Lower leg skin (tissue), 4 donors: Measurements from ENCODE around the gene TAF3. TPM values are rescaled to one million over a fixed set of nuclear protein-coding genes. Genes with fewer than 3 reads are reported as not detected.

Experiments used
- DNase-seq, 2 donors: peaks; one replicate each; pipeline ENCODE4 v3.0.0-alpha.2; 2019; ENCODE audit warnings: low spot score in 2 of 2
- H3K4me3 ChIP-seq: fragments of 200-600 bp; sonication (generic); 2 replicates; pipeline ENCODE4 v1.5.1; 2017; ENCODE audit warnings: mild to moderate bottlenecking, low read depth; ENCODE audit not compliant: poor library complexity, severe bottlenecking
- CTCF ChIP-seq, 3 donors: fragments of 450-650 bp; IDR thresholded peaks; one replicate each; pipeline ENCODE4 v1.5.1; 2016; ENCODE audit warnings: antibody characterized with exemption in 3 of 3, mild to moderate bottlenecking in 3 of 3, moderate library complexity in 2 of 3
- POLR2A ChIP-seq, 2 donors: fragments of 450-650 bp; IDR thresholded peaks; one replicate each; pipeline ENCODE4 v1.6.1; 2016 to 2017; ENCODE audit warnings: antibody characterized with exemption in 2 of 2, mild to moderate bottlenecking in 1 of 2, moderate library complexity in 1 of 2
- WGBS, 2 donors: methylation state at CpG; one replicate each; pipeline ENCODE4 v1.1.5; 2018; 5-methylcytosine and 5-hydroxymethylcytosine counted together
- intact Hi-C: fragments of 100-400 bp; cut with DNase I; formaldehyde crosslinking; loops from one replicate; pipeline ENCODE4 v1.15.0; 2023; ENCODE audit warnings: low total_unique reads
- total RNA-seq, 4 donors: library from RNA; depleted of rRNA; stranded (reverse); fragments of >200 nt; gene quantifications; one replicate each; pipeline ENCODE4 v1.1.0, GENCODE V29; 2016

TAF3 gene
- total RNA-seq, 4 donors from 2014 or later: 5.0 to 8.3 (median 7.7) TPM

- no peak for TF ChIP-seq CTCF (IDR thresholded peaks at IDR 0.05)
- no peak for TF ChIP-seq POLR2A (IDR thresholded peaks at IDR 0.05)
- DNase-seq: no peak
- no peak overlapping the region for H3K4me3 ChIP-seq
- intact Hi-C loops: no loop called here
- 92 to 93% methylated on average over 4 of the region's 4 CpGs for WGBS, 2 donors
Measured at GRCh38 chr10:7942316-7942715, 124.0 kb downstream of the TAF3 start.

- WGBS, 2 donors: 90 to 92% methylated on average over 11 of the region's 11 CpGs
- TF ChIP-seq POLR2A (IDR thresholded peaks at IDR 0.05): no peak
- no peak for TF ChIP-seq CTCF (IDR thresholded peaks at IDR 0.05)
- intact Hi-C loops: no loop called here
- no peak for DNase-seq
- H3K4me3 ChIP-seq: no peak overlapping the region
Measured at GRCh38 chr10:7942859-7943258, 124.6 kb downstream of the TAF3 start.

DNA sequence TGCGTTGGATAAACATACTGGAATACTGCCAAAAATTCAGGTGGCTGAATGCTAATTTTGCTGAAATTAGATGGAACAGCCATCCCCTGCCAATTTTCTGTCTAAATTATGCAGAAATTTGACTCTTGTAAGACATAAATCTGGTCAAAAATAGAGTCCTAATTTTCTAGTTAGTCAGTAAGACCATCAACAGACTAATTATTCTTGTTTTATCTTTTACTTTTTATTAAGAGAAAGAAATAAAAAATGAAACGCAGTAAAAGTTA, 125.8 kb downstream of the TAF3 start:
- intact Hi-C loops: no loop called here
- TF ChIP-seq POLR2A (IDR thresholded peaks at IDR 0.05) (no peak), CTCF (IDR thresholded peaks at IDR 0.05) (no peak)
- no peak for DNase-seq
- 46 to 51% methylated on average over 2 of the region's 2 CpGs for WGBS, 2 donors
- no peak overlapping the region for H3K4me3 ChIP-seq

- DNase-seq: no peak
- TF ChIP-seq POLR2A (IDR thresholded peaks at IDR 0.05) (no peak), CTCF (IDR thresholded peaks at IDR 0.05) (no peak)
- intact Hi-C loops: no loop called here
- no peak overlapping the region for H3K4me3 ChIP-seq
Measured at GRCh38 chr10:7944537-7944936, 126.2 kb downstream of the TAF3 start.

DNA sequence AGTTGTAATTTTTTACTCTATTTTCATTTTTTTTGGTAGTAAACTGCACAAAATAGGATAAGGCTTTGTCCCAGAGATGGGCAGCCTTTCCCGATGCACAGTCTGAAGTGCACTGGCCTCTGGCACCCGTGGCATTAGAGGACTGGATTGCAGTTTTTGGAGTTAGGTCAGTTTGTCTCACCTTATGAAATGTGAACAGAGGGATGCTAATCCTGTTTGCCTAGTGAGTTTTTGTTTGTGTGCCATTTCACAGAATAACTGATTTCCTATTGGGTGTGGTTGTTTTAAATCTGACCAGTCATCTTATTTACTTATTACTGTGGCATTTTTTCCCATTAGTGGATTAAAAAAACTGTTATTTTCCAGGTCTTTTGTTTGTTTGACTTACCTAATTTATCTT, 126.7 kb downstream of the TAF3 start:
- intact Hi-C loops: no loop called here
- no peak for TF ChIP-seq POLR2A (IDR thresholded peaks at IDR 0.05)
- no peak for TF ChIP-seq CTCF (IDR thresholded peaks at IDR 0.05)
- no peak for DNase-seq
- WGBS, 2 donors: 89 to 92% methylated on average over 2 of the region's 2 CpGs
- no peak overlapping the region for H3K4me3 ChIP-seq

DNA sequence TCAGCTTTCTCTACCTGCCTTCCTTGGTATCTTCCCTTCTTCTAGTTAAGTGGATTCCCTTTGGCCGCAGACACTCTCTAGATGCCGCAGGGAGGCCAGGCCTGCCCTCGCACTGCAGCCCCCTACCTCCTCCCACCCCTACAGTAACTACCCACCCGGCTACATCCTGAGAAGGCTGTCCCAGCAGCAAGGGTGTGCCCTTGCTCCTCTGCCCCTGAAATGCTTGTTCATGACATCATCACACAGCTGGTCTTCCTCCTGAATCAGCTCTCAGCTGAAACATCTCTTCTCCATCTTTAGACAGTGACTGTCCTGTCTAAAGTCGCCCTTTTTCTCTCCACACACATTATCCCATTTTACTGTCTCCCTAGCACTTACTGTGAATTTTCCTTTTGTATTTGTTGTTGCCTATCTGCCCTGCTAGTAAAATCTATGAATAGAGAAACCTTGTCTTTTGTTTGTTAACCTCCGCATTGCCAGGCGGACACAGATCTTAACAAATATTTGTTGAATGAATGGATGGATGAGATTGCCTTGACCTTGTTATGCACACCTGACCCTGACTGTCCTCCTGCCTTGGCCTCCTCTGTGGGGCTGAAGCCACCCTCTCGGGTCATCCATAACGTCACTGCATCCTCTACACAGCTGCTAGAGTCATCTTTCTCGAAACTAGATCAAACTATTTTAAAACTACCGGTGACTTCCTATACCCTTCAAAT, 127.3 kb downstream of the TAF3 start:
- no peak overlapping the region for H3K4me3 ChIP-seq
- 92 to 93% methylated on average over 11 of the region's 11 CpGs for WGBS, 2 donors
- intact Hi-C loops: no loop called here
- TF ChIP-seq POLR2A (IDR thresholded peaks at IDR 0.05) (no peak), CTCF (IDR thresholded peaks at IDR 0.05) (no peak)
- DNase-seq: no peak
